ENCODE measurements around the gene DNMBP.

DNMBP gene
- total RNA-seq, result 2.3 to 4.4 reads per million in 2 donors

- peak; percentile 46 to 85 (median 66) for DNase-seq
Observed at GRCh38 chr10:100009793-100010676, at the start of gene DNMBP. Gene DNMBP (minus strand): TSS chr10:100009947. CDS start chr10:99972124, 37,823 bp downstream.

GRCh38 chr10:100057948-100058347, 48.2 kb upstream of the DNMBP start:
- DNase-seq, result no peak

- no peak for DNase-seq
Observed at GRCh38 chr10:100053686-100054460, 44.1 kb upstream of the DNMBP start.

- DNase-seq, result peak; percentile 29 to 73 (median 64)
Observed at GRCh38 chr10:100046021-100046486, 36.3 kb upstream of the DNMBP start.

DNA sequence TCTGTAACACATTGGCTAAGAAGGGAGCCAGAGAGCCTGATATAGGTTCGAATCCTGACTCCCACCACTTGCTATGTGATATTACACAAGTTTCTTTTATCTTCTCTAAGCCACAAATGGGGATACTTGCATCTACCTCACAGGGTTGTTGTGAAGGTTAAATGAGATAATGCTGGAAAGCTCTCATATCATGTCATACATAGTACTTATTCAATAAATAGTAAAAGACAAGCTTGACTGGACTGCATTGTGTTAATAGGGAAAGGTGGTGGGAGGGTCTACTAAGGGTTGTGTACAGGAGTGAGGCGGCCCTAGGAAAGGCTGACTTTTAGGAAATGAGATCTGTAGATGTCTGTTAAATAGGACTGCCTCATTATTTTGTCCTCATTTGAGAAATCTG, 35.8 kb upstream of the DNMBP start:
- no peak for DNase-seq

GRCh38 chr10:100043796-100044195, 34.0 kb upstream of the DNMBP start:
- DNase-seq, result no peak

GRCh38 chr10:100043344-100043743, 33.6 kb upstream of the DNMBP start:
- peak in 1 of 5 experiments; percentile 35 for DNase-seq

GRCh38 chr10:100041306-100042002, 31.7 kb upstream of the DNMBP start:
- no peak for DNase-seq

- DNase-seq, result no peak
Observed at GRCh38 chr10:100038561-100039071, 28.9 kb upstream of the DNMBP start.

GRCh38 chr10:100037758-100038315, 28.1 kb upstream of the DNMBP start:
- DNase-seq, result no peak

DNA sequence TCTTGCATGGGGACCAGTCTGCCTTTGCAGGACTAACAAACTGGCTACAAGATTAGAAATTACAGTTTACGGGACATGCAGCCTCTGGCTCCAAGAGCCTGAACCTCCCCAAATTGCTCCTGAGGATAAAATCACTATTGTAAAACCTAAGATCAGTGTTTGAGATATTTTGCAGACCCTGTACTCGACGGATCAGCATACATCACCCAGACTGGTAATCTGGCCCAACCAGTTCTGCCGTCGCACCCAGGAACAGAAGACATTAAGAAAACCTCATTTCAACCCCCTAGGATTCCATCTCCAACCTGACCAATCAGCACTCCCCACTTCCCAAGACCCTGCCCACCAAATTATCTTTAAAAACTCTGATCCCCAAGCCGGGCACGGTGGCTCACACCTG, 27.1 kb upstream of the DNMBP start:
- no peak for DNase-seq

DNA sequence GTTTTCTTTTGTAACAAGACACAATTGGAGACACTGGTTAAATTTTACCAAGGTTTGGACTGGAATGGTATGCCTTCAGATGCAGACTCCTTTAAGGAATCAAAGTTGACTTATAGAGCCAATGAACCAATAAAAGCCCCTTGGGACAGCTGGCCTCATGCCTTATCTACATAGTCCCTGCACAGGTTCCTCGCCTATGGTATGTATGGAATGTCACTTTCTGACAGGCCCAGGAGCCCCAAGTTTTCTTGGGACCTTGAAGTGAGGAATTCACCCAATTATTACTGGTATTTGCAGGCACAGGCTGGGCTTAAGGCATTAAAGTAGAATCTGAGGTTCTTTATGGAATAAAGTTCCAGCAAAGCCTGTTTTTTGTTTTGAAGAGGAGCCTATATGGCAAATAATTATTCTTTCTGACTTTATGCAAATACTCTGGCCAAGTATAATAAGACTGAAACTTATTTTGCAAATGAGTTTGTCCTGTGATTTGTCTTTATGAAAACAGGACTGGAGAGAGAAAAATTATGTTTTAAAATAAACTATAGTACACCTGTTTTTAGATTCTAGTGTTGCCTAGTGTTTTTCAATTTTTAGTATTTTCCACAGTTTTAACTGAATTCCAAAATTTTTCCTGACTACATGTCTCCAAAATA, 24.1 kb upstream of the DNMBP start:
- no peak for DNase-seq

GRCh38 chr10:100027416-100027815, 17.7 kb upstream of the DNMBP start:
- no peak for DNase-seq

DNA sequence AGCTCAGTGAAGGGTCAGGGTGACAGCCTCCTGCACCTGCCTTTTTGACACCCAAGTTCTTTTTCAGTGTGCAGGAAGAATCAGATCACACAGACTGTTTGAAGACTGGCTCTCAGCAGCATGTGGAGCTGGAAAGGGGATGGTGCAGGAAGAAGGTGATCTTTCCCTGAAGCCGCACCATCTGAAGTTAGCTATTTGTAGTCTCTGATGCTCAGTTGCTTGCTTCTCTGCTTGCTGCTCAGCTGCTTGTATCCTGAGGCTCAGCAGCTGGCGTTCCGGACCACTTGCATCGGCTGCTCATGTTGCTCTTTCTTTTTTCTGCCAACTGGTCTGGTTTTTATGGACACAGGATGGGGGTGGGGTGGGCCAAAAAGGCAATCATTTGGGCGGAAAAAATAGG, 15.8 kb upstream of the DNMBP start:
- DNase-seq, result no peak

- no peak for DNase-seq
Observed at GRCh38 chr10:100024748-100025147, 15.0 kb upstream of the DNMBP start.

GRCh38 chr10:100022403-100022802, 12.7 kb upstream of the DNMBP start:
- DNase-seq, result no peak

DNA sequence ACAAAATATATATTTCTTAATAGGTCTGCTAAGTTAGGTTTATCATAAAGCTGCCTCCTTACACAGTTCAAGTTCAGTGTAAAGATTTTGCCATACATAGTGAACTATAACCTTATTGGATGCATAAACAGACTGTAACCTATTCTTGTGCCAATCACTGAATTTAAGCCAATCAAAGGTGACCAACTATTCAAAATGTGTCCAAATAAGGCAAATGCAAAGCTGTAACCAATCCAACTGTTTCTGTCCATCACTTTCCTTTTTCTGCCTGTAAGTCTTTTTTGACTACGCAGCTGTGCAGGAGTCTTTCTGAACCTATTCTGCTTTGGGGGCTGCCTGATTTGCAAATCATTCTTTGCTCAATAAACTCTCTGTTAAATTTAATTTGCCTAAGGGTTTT, 11.6 kb upstream of the DNMBP start:
- no peak for DNase-seq

GRCh38 chr10:100020886-100021253, 11.1 kb upstream of the DNMBP start:
- no peak for DNase-seq

GRCh38 chr10:100020142-100020885, 10.6 kb upstream of the DNMBP start:
- peak in 2 of 5 experiments; percentile 24 to 27 for DNase-seq

DNA sequence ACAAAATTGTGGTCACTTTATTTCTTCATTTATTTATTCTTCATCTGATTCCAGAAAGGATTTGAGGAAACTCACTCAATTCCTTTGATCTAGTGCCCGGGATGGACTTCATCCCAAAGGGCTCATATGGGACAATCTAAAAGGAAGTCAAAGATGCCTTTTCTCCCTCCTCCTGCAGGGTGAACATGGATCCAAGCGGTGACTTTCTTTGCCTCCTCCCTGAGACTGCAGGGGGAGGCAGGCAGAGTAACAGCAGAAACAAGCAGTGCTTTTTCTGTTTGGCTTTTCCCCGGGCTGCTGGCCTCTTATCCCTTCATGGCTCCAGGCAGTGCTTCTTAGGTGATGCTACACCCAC, 10.0 kb upstream of the DNMBP start:
- DNase-seq, result no peak

GRCh38 chr10:100014071-100014762, 4.5 kb upstream of the DNMBP start:
- DNase-seq, result no peak
